RWPE2 (cell line): Measurements from ENCODE around the gene XAGE2.

Source experiments
- ATAC-seq: fragments of 200-7000 bp; cut with Tn5 transposase; 3 replicates; pipeline ENCODE4 v1.9.1; 2021; ENCODE audit warnings: low read depth
- DNase-seq: peaks from one replicate; pipeline ENCODE4 v3.0.0-alpha.2; 2020; ENCODE audit warnings: low spot score
- H3K27ac ChIP-seq: fragments of 450-650 bp; 2 replicates; pipeline ENCODE4 v1.5.1; 2017; ENCODE audit warnings: mild to moderate bottlenecking; ENCODE audit not compliant: poor library complexity, severe bottlenecking
- H3K27me3 ChIP-seq: fragments of 250-450 bp; sonication (Bioruptor Pico); 2 replicates; pipeline ENCODE4 v1.5.1; 2021; ENCODE audit warnings: mild to moderate bottlenecking, moderate library complexity; ENCODE audit not compliant: insufficient read depth, poor library complexity, severe bottlenecking
- H3K36me3 ChIP-seq: fragments of 250-450 bp; sonication (Bioruptor Pico); 2 replicates; pipeline ENCODE4 v1.5.1; 2020; ENCODE audit warnings: low read depth, mild to moderate bottlenecking, moderate library complexity
- H3K4me1 ChIP-seq: fragments of 250-450 bp; sonication (Bioruptor Pico); 2 replicates; pipeline ENCODE4 v1.5.1; 2021; ENCODE audit warnings: mild to moderate bottlenecking, moderate library complexity; ENCODE audit not compliant: insufficient read depth, poor library complexity, severe bottlenecking
- H3K4me3 ChIP-seq: fragments of 250-450 bp; sonication (Bioruptor Pico); 2 replicates; pipeline ENCODE4 v1.5.1; 2021; ENCODE audit warnings: mild to moderate bottlenecking, moderate library complexity; ENCODE audit not compliant: severe bottlenecking
- H3K9me3 ChIP-seq: fragments of 250-450 bp; sonication (Bioruptor Pico); 2 replicates; pipeline ENCODE4 v1.5.1; 2021; ENCODE audit warnings: mild to moderate bottlenecking, moderate library complexity; ENCODE audit not compliant: severe bottlenecking
- CTCF ChIP-seq: fragments of 450-650 bp; IDR thresholded peaks from one replicate; pipeline ENCODE4 v1.5.1; 2017; ENCODE audit warnings: mild to moderate bottlenecking, moderate library complexity; ENCODE audit not compliant: poor library complexity, severe bottlenecking

Gene XAGE2

GRCh38 chrX:52410439-52411394, 41.9 kb downstream of the XAGE2 start:
- H3K36me3 ChIP-seq: no peaks in the 10 kb centered on the region
- no peak for ATAC-seq
- H3K4me1 ChIP-seq: no peaks in the 10 kb centered on the region
- H3K27me3 ChIP-seq: no peaks in the 10 kb centered on the region
- no peak overlapping the region for H3K27ac ChIP-seq
- DNase-seq: no peak
- H3K9me3 ChIP-seq: no peaks in the 10 kb centered on the region
- no peak overlapping the region for H3K4me3 ChIP-seq
- TF ChIP-seq CTCF: no peak

DNA sequence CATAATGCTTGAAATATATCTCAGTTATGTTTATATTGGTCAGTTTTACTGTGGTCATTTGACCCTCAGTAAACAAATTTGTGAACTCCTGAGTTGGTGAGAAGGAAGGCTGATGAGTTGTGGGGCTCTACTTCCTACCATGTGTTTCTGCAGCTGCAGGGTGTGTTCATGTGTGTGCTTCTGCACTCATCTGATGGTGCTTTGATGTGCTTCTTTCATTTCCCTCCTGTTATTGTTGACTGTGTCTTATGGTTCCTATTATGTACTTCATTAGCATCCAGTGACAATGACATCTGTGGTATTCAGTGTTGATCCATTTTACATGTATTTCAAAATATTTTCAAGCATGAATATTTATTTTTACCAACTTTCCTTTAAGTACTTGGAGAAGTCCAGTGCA, 46.5 kb downstream of the XAGE2 start:
- no peak for TF ChIP-seq CTCF
- H3K27ac ChIP-seq: no peak overlapping the region
- no peak for DNase-seq

GRCh38 chrX:52416816-52417215, 48.0 kb downstream of the XAGE2 start:
- no peaks in the 10 kb centered on the region for H3K4me1 ChIP-seq
- H3K27ac ChIP-seq: no peak overlapping the region
- ATAC-seq (no peak), DNase-seq (no peak)
- no peaks in the 10 kb centered on the region for H3K9me3 ChIP-seq
- TF ChIP-seq CTCF: no peak
- H3K27me3 ChIP-seq: no peaks in the 10 kb centered on the region
- H3K36me3 ChIP-seq: no peaks in the 10 kb centered on the region
- no peak overlapping the region for H3K4me3 ChIP-seq

More for the DNA sequence above, 46.5 kb downstream of the XAGE2 start:
- no peaks in the 10 kb centered on the region for H3K9me3 ChIP-seq
- H3K36me3 ChIP-seq: no peaks in the 10 kb centered on the region
- H3K27me3 ChIP-seq: no peaks in the 10 kb centered on the region
- no peak overlapping the region for H3K4me3 ChIP-seq
- no peak for ATAC-seq
- no peaks in the 10 kb centered on the region for H3K4me1 ChIP-seq

DNA sequence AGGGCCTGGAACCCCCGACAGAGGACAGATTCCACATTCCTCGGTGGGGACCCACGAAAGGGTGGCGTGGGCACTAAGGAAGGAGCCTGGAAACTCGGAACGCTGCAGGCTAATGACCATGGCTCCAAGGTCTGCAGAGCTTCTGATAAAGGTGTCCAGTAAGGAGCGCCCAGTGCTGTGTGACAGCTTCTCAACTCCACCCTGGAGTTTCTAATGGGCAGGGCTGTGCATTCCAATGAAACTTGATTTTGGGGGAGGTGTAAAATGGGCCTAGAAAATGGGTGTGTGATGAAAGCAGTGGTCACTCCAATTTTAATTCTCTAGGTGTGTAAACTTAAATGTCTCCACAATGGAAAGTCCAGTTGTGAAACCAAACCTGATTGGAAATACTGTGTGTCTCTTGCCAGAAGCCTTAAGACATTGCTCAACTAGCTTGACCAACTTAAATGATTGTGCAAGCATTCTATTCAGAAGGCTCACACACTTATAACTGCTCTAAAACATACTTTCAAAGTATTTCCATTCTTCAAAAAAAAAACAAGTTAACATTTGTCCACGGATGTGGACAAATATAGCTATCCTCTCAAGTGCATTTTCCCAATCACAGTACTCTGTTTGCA, 52.1 kb downstream of the XAGE2 start:
- Histone ChIP-seq H3K27me3 (no peaks in the 10 kb centered on the region), H3K9me3 (no peaks in the 10 kb centered on the region), H3K27ac (no peak overlapping the region), H3K4me1 (no peaks in the 10 kb centered on the region), H3K36me3 (no peaks in the 10 kb centered on the region), H3K4me3 (no peak overlapping the region)
- no peak for TF ChIP-seq CTCF
- ATAC-seq (no peak), DNase-seq (no peak)

GRCh38 chrX:52422884-52423283, 54.1 kb downstream of the XAGE2 start:
- peak; percentile 81 for ATAC-seq
- no peak overlapping the region for H3K4me3 ChIP-seq
- no peaks in the 10 kb centered on the region for H3K9me3 ChIP-seq
- H3K4me1 ChIP-seq: no peaks in the 10 kb centered on the region
- H3K27me3 ChIP-seq: no peaks in the 10 kb centered on the region
- DNase-seq: no peak
- TF ChIP-seq CTCF: no peak
- H3K36me3 ChIP-seq: no peaks in the 10 kb centered on the region
- peak overlapping the region; percentile 33 for H3K27ac ChIP-seq
